NT2/D1 (cell line): ENCODE results near the gene PLXNA4.

Source experiments
- DNase-seq: peaks from one replicate; pipeline ENCODE4 v3.0.0-alpha.2; 2011; ENCODE audit warnings: low read depth, low spot score
- H3K27me3 ChIP-seq: 2 replicates; pipeline ENCODE4 v1.6.0; 2011; ENCODE audit warnings: mild to moderate bottlenecking; ENCODE audit not compliant: insufficient read length, insufficient read depth
- H3K36me3 ChIP-seq: 2 replicates; pipeline ENCODE4 v1.6.1; 2011; ENCODE audit warnings: mild to moderate bottlenecking, low read length, mixed read lengths; ENCODE audit not compliant: insufficient read depth, insufficient read length
- H3K4me1 ChIP-seq: 2 replicates; pipeline ENCODE4 v1.5.1; 2011; ENCODE audit not compliant: insufficient read depth, insufficient read length
- H3K4me3 ChIP-seq: 2 replicates; pipeline ENCODE4 v1.5.1; 2011; ENCODE audit warnings: low read depth; ENCODE audit not compliant: insufficient read length
- H3K9ac ChIP-seq: 2 replicates; pipeline ENCODE4 v1.6.0; 2011; ENCODE audit warnings: low read depth; ENCODE audit not compliant: insufficient read length
- H3K9me3 ChIP-seq: 2 replicates; pipeline ENCODE4 v1.5.1; 2011; ENCODE audit warnings: mild to moderate bottlenecking, low read length; ENCODE audit not compliant: insufficient read depth
- SUZ12 ChIP-seq: IDR thresholded peaks from 2 replicates; pipeline ENCODE4 v1.6.1; 2011; ENCODE audit not compliant: insufficient read length, insufficient read depth; ENCODE audit errors: extremely low read depth
- YY1 ChIP-seq: IDR thresholded peaks from 2 replicates; pipeline ENCODE4 v1.6.1; 2011; ENCODE audit not compliant: insufficient read length, insufficient read depth
- ZNF274 ChIP-seq: IDR thresholded peaks from 2 replicates; pipeline ENCODE4 v1.6.1; 2011; ENCODE audit warnings: mild to moderate bottlenecking, low read depth, low read length

The PLXNA4 gene

GRCh38 chr7:132542895-132543294 is 33.4 kb downstream of the PLXNA4 start:
- Histone ChIP-seq H3K4me3 (no peak overlapping the region), H3K9me3 (no peaks in the 10 kb centered on the region), H3K36me3 (no peaks in the 10 kb centered on the region), H3K27me3 (no peaks in the 10 kb centered on the region), H3K4me1 (peaks cover 3% of the 10 kb centered on the region), H3K9ac (no peak overlapping the region)
- no peak for DNase-seq
- TF ChIP-seq YY1 (no peak), ZNF274 (no peak), SUZ12 (no peak)

- H3K4me3 ChIP-seq: no peak overlapping the region
- no peaks in the 10 kb centered on the region for H3K27me3 ChIP-seq
- H3K9me3 ChIP-seq: no peaks in the 10 kb centered on the region
- H3K4me1 ChIP-seq: peaks cover 3% of the 10 kb centered on the region
- TF ChIP-seq YY1: no peak
- no peak for TF ChIP-seq SUZ12
- no peak for TF ChIP-seq ZNF274
- no peak overlapping the region for H3K9ac ChIP-seq
- DNase-seq: no peak
- H3K36me3 ChIP-seq: no peaks in the 10 kb centered on the region
Observed at GRCh38 chr7:132541656-132542055, 34.6 kb downstream of the PLXNA4 start.

GRCh38 chr7:132537456-132538145 is 38.7 kb downstream of the PLXNA4 start:
- no peak for DNase-seq
- no peaks in the 10 kb centered on the region for H3K36me3 ChIP-seq
- no peak overlapping the region for H3K4me3 ChIP-seq
- no peak for TF ChIP-seq YY1
- TF ChIP-seq ZNF274: no peak
- no peak for TF ChIP-seq SUZ12
- no peaks in the 10 kb centered on the region for H3K9me3 ChIP-seq
- H3K27me3 ChIP-seq: no peaks in the 10 kb centered on the region
- no peaks in the 10 kb centered on the region for H3K4me1 ChIP-seq
- H3K9ac ChIP-seq: no peak overlapping the region

- Histone ChIP-seq H3K9me3 (no peaks in the 10 kb centered on the region), H3K27me3 (no peaks in the 10 kb centered on the region), H3K36me3 (no peaks in the 10 kb centered on the region), H3K4me1 (no peaks in the 10 kb centered on the region), H3K9ac (no peak overlapping the region), H3K4me3 (no peak overlapping the region)
- DNase-seq: no peak
- no peak for TF ChIP-seq YY1
- no peak for TF ChIP-seq ZNF274
- TF ChIP-seq SUZ12: no peak
Observed at GRCh38 chr7:132536654-132537395, 39.4 kb downstream of the PLXNA4 start.

GRCh38 chr7:132533916-132534315 is 42.4 kb downstream of the PLXNA4 start:
- no peak overlapping the region for H3K9ac ChIP-seq
- H3K36me3 ChIP-seq: no peaks in the 10 kb centered on the region
- H3K9me3 ChIP-seq: no peaks in the 10 kb centered on the region
- TF ChIP-seq SUZ12 (no peak), YY1 (no peak), ZNF274 (no peak)
- H3K4me1 ChIP-seq: no peaks in the 10 kb centered on the region
- H3K4me3 ChIP-seq: no peak overlapping the region
- no peaks in the 10 kb centered on the region for H3K27me3 ChIP-seq
- no peak for DNase-seq

- TF ChIP-seq ZNF274 (no peak), SUZ12 (no peak), YY1 (no peak)
- H3K36me3 ChIP-seq: no peaks in the 10 kb centered on the region
- no peak overlapping the region for H3K9ac ChIP-seq
- no peaks in the 10 kb centered on the region for H3K9me3 ChIP-seq
- no peaks in the 10 kb centered on the region for H3K27me3 ChIP-seq
- DNase-seq: no peak
- no peak overlapping the region for H3K4me3 ChIP-seq
- no peaks in the 10 kb centered on the region for H3K4me1 ChIP-seq
Observed at GRCh38 chr7:132532281-132532680, 44.0 kb downstream of the PLXNA4 start.

GRCh38 chr7:132531562-132531961 is 44.7 kb downstream of the PLXNA4 start:
- Histone ChIP-seq H3K36me3 (no peaks in the 10 kb centered on the region), H3K4me3 (no peak overlapping the region), H3K9me3 (no peaks in the 10 kb centered on the region), H3K9ac (no peak overlapping the region), H3K4me1 (no peaks in the 10 kb centered on the region), H3K27me3 (no peaks in the 10 kb centered on the region)
- no peak for DNase-seq
- no peak for TF ChIP-seq SUZ12
- TF ChIP-seq YY1: no peak
- TF ChIP-seq ZNF274: no peak
